Muscle layer of duodenum (tissue), 2 donors: Measurements from ENCODE around the gene TMCC3.

ENCODE experiments used
- H3K27ac ChIP-seq: one replicate; pipeline ENCODE4 v1.7.0; 2013; ENCODE audit warnings: mild to moderate bottlenecking, low read length
- H3K27me3 ChIP-seq: one replicate; pipeline ENCODE4 v1.7.0; 2013; ENCODE audit warnings: low read depth, mild to moderate bottlenecking, control low read depth, low read length
- H3K36me3 ChIP-seq, 2 donors: one replicate each; pipeline ENCODE4 v1.7.0; 2013; ENCODE audit warnings: low read length in 2 of 2, control low read depth in 1 of 2, mild to moderate bottlenecking in 1 of 2; ENCODE audit not compliant: insufficient read depth in 2 of 2, control insufficient read depth in 1 of 2
- H3K4me1 ChIP-seq, 2 donors: one replicate each; pipeline ENCODE4 v1.7.0; 2013; ENCODE audit warnings: low read length in 2 of 2, mild to moderate bottlenecking in 2 of 2, control low read depth in 1 of 2, moderate library complexity in 1 of 2; ENCODE audit not compliant: insufficient read depth in 2 of 2, control insufficient read depth in 1 of 2
- H3K4me3 ChIP-seq, 2 donors: one replicate each; pipeline ENCODE4 v1.7.0; 2013; ENCODE audit warnings: low read length in 2 of 2, low read depth in 1 of 2, mild to moderate bottlenecking in 1 of 2
- H3K9me3 ChIP-seq, 2 donors: one replicate each; pipeline ENCODE4 v1.7.0; 2013; ENCODE audit warnings: low read length in 2 of 2, control low read depth in 1 of 2, mild to moderate bottlenecking in 1 of 2; ENCODE audit not compliant: control insufficient read depth in 1 of 2
- donor health status: healthy.

TMCC3 gene

GRCh38 chr12:94686834-94687628 is 36.7 kb upstream of the TMCC3 start:
- Histone ChIP-seq H3K27me3 (no peaks in the 10 kb centered on the region), H3K36me3 (no peaks in the 10 kb centered on the region), H3K27ac (no peak overlapping the region), H3K4me3 (no peak overlapping the region), H3K9me3 (no peaks in the 10 kb centered on the region), H3K4me1 (peaks cover 3 to 20% of the 10 kb centered on the region in 2 donors)

GRCh38 chr12:94684416-94685142 is 34.2 kb upstream of the TMCC3 start:
- no peak overlapping the region for H3K27ac ChIP-seq
- H3K36me3 ChIP-seq, result no peaks in the 10 kb centered on the region
- H3K4me1 ChIP-seq, result peaks cover 0 to 8% of the 10 kb centered on the region in 2 donors

GRCh38 chr12:94679554-94680195 is 29.3 kb upstream of the TMCC3 start:
- no peaks in the 10 kb centered on the region for H3K27me3 ChIP-seq
- peaks cover 0 to 4% of the 10 kb centered on the region in 2 donors for H3K4me1 ChIP-seq
- no peaks in the 10 kb centered on the region for H3K9me3 ChIP-seq
- H3K4me3 ChIP-seq, result no peak overlapping the region
- H3K27ac ChIP-seq, result no peak overlapping the region
- no peaks in the 10 kb centered on the region for H3K36me3 ChIP-seq

More at GRCh38 chr12:94684416-94685142, 34.2 kb upstream of the TMCC3 start:
- Histone ChIP-seq H3K4me3 (no peak overlapping the region), H3K9me3 (no peaks in the 10 kb centered on the region), H3K27me3 (no peaks in the 10 kb centered on the region)

GRCh38 chr12:94678849-94679248 is 28.5 kb upstream of the TMCC3 start:
- no peak overlapping the region for H3K4me3 ChIP-seq
- H3K27ac ChIP-seq, result no peak overlapping the region
- no peaks in the 10 kb centered on the region for H3K27me3 ChIP-seq
- H3K9me3 ChIP-seq, result no peaks in the 10 kb centered on the region
- H3K4me1 ChIP-seq, result peaks cover 0 to 4% of the 10 kb centered on the region in 2 donors
- no peaks in the 10 kb centered on the region for H3K36me3 ChIP-seq

GRCh38 chr12:94678379-94678778 is 28.0 kb upstream of the TMCC3 start:
- H3K4me1 ChIP-seq, result peaks cover 0 to 4% of the 10 kb centered on the region in 2 donors
- H3K27ac ChIP-seq, result no peak overlapping the region

GRCh38 chr12:94677778-94678177 is 27.4 kb upstream of the TMCC3 start:
- Histone ChIP-seq H3K4me3 (no peak overlapping the region), H3K9me3 (no peaks in the 10 kb centered on the region), H3K27me3 (no peaks in the 10 kb centered on the region), H3K27ac (no peak overlapping the region), H3K4me1 (peaks cover 0 to 4% of the 10 kb centered on the region in 2 donors), H3K36me3 (no peaks in the 10 kb centered on the region)

More at GRCh38 chr12:94678379-94678778, 28.0 kb upstream of the TMCC3 start:
- Histone ChIP-seq H3K27me3 (no peaks in the 10 kb centered on the region), H3K9me3 (no peaks in the 10 kb centered on the region), H3K4me3 (no peak overlapping the region), H3K36me3 (no peaks in the 10 kb centered on the region)

- Histone ChIP-seq H3K27ac (no peak overlapping the region), H3K4me1 (peaks cover 0 to 4% of the 10 kb centered on the region in 2 donors), H3K36me3 (no peaks in the 10 kb centered on the region), H3K4me3 (no peak overlapping the region), H3K9me3 (no peaks in the 10 kb centered on the region), H3K27me3 (no peaks in the 10 kb centered on the region)
Measured at GRCh38 chr12:94676922-94677321, 26.6 kb upstream of the TMCC3 start.

GRCh38 chr12:94676031-94676641 is 25.8 kb upstream of the TMCC3 start:
- H3K27ac ChIP-seq, result peak overlapping the region; percentile 0
- no peak overlapping the region for H3K4me3 ChIP-seq
- peaks cover 0 to 4% of the 10 kb centered on the region in 2 donors for H3K4me1 ChIP-seq
- H3K36me3 ChIP-seq, result no peaks in the 10 kb centered on the region
- H3K9me3 ChIP-seq, result no peaks in the 10 kb centered on the region
- no peaks in the 10 kb centered on the region for H3K27me3 ChIP-seq

GRCh38 chr12:94674835-94675234 is 24.5 kb upstream of the TMCC3 start:
- Histone ChIP-seq H3K27ac (no peak overlapping the region), H3K4me3 (no peak overlapping the region)

GRCh38 chr12:94674051-94674451 is 23.7 kb upstream of the TMCC3 start:
- peak overlapping the region; percentile 14 for H3K27ac ChIP-seq
- H3K36me3 ChIP-seq, result no peaks in the 10 kb centered on the region
- no peaks in the 10 kb centered on the region for H3K27me3 ChIP-seq
- H3K4me3 ChIP-seq, result no peak overlapping the region
- H3K4me1 ChIP-seq, result peaks cover 0 to 4% of the 10 kb centered on the region in 2 donors
- H3K9me3 ChIP-seq, result no peaks in the 10 kb centered on the region

More at GRCh38 chr12:94674835-94675234, 24.5 kb upstream of the TMCC3 start:
- H3K9me3 ChIP-seq, result no peaks in the 10 kb centered on the region
- H3K36me3 ChIP-seq, result no peaks in the 10 kb centered on the region
- peaks cover 0 to 4% of the 10 kb centered on the region in 2 donors for H3K4me1 ChIP-seq
- no peaks in the 10 kb centered on the region for H3K27me3 ChIP-seq

- Histone ChIP-seq H3K27ac (no peak overlapping the region), H3K27me3 (no peaks in the 10 kb centered on the region), H3K4me1 (peaks cover 0 to 4% of the 10 kb centered on the region in 2 donors), H3K36me3 (no peaks in the 10 kb centered on the region), H3K4me3 (no peak overlapping the region), H3K9me3 (no peaks in the 10 kb centered on the region)
Measured at GRCh38 chr12:94673496-94673895, 23.1 kb upstream of the TMCC3 start.
